H7 (cell line): ENCODE measurements around the gene OR6N1. TPM values are rescaled to one million over a fixed set of nuclear protein-coding genes. Genes with fewer than 3 reads are reported as not detected.
A peak's percentile ranks its signal among the peaks of the same experiment; 100 is the strongest.

Experiments
- DNase-seq: peaks from one replicate; pipeline ENCODE4 v3.0.0; 2012
- H3K27me3 ChIP-seq: 2 replicates; pipeline ENCODE4 v1.6.0; 2011; ENCODE audit warnings: mild to moderate bottlenecking, low read length; ENCODE audit not compliant: control insufficient read depth, insufficient read depth
- H3K36me3 ChIP-seq: replicated peaks from 2 replicates; pipeline ENCODE4 v1.5.1; 2011; ENCODE audit warnings: low read length; ENCODE audit not compliant: control insufficient read depth, insufficient read depth
- H3K4me3 ChIP-seq: 2 replicates; pipeline ENCODE4 v1.5.1; 2011; ENCODE audit warnings: low read depth, mild to moderate bottlenecking, control low read depth, low read length, moderate library complexity; ENCODE audit not compliant: insufficient read depth
- total RNA-seq: library from RNA; depleted of rRNA; stranded (reverse); fragments of >200 nt; shearing (Covaris generic); gene quantifications from 2 replicates; pipeline ENCODE4 v1.2.3, GENCODE V29; 2014

OR6N1 gene
- total RNA-seq, 1 experiment from 2014 or later = not detected

GRCh38 chr1:158800526-158800925, 28.5 kb upstream of the OR6N1 start:
- Histone ChIP-seq H3K27me3 (no peaks in the 10 kb centered on the region), H3K4me3 (no peak overlapping the region)
- no peak for DNase-seq

GRCh38 chr1:158799689-158800088, 27.7 kb upstream of the OR6N1 start:
- Histone ChIP-seq H3K27me3 (no peaks in the 10 kb centered on the region), H3K4me3 (no peak overlapping the region), H3K36me3 (no peaks in the 10 kb centered on the region)
- DNase-seq = no peak

More at GRCh38 chr1:158800526-158800925, 28.5 kb upstream of the OR6N1 start:
- no peaks in the 10 kb centered on the region for H3K36me3 ChIP-seq

GRCh38 chr1:158798531-158798930, 26.5 kb upstream of the OR6N1 start:
- Histone ChIP-seq H3K36me3 (no peaks in the 10 kb centered on the region), H3K4me3 (no peak overlapping the region), H3K27me3 (no peaks in the 10 kb centered on the region)
- DNase-seq = no peak

- Histone ChIP-seq H3K27me3 (no peaks in the 10 kb centered on the region), H3K4me3 (no peak overlapping the region), H3K36me3 (no peaks in the 10 kb centered on the region)
- DNase-seq = no peak
Observed at GRCh38 chr1:158794247-158794646, 22.3 kb upstream of the OR6N1 start.

- DNase-seq = peak; percentile 47
- H3K27me3 ChIP-seq = no peaks in the 10 kb centered on the region
- no peaks in the 10 kb centered on the region for H3K36me3 ChIP-seq
- no peak overlapping the region for H3K4me3 ChIP-seq
Observed at GRCh38 chr1:158793604-158794003, 21.6 kb upstream of the OR6N1 start.

GRCh38 chr1:158781104-158781503, 9.1 kb upstream of the OR6N1 start, which contains the start of gene OR6N2:
Gene OR6N2 (minus strand): TSS chr1:158781204. CDS start chr1:158777635, 3,569 bp downstream.
- no peak for DNase-seq
- H3K4me3 ChIP-seq = no peak within 1 kb of the TSS
- no peaks in the 10 kb centered on the region for H3K36me3 ChIP-seq
- H3K27me3 ChIP-seq = no peaks in the 10 kb centered on the region

- no peaks in the 10 kb centered on the region for H3K36me3 ChIP-seq
Observed at GRCh38 chr1:158754420-158754819, 17.6 kb downstream of the OR6N1 start, which contains the start of gene OR6K6. Gene OR6K6 (plus strand): TSS chr1:158754720. CDS start chr1:158754888, 168 bp downstream.

GRCh38 chr1:158752155-158752712, 19.8 kb downstream of the OR6N1 start:
- DNase-seq = no peak
- Histone ChIP-seq H3K4me3 (no peak overlapping the region), H3K36me3 (no peaks in the 10 kb centered on the region), H3K27me3 (no peaks in the 10 kb centered on the region)

More at GRCh38 chr1:158754420-158754819, 17.6 kb downstream of the OR6N1 start, which contains the start of gene OR6K6:
- Histone ChIP-seq H3K27me3 (no peaks in the 10 kb centered on the region), H3K4me3 (no peak within 1 kb of the TSS)
- no peak for DNase-seq

GRCh38 chr1:158735848-158736247, 36.1 kb downstream of the OR6N1 start:
- no peak for DNase-seq
- Histone ChIP-seq H3K27me3 (no peaks in the 10 kb centered on the region), H3K4me3 (no peak overlapping the region), H3K36me3 (no peaks in the 10 kb centered on the region)

- Histone ChIP-seq H3K4me3 (no peak overlapping the region), H3K27me3 (no peaks in the 10 kb centered on the region), H3K36me3 (no peaks in the 10 kb centered on the region)
- DNase-seq = no peak
Observed at GRCh38 chr1:158732524-158732923, 39.5 kb downstream of the OR6N1 start.

- H3K4me3 ChIP-seq = no peak overlapping the region
- H3K27me3 ChIP-seq = no peaks in the 10 kb centered on the region
- no peak for DNase-seq
- no peaks in the 10 kb centered on the region for H3K36me3 ChIP-seq
Observed at GRCh38 chr1:158731707-158732106, 40.3 kb downstream of the OR6N1 start.

GRCh38 chr1:158730453-158730852, 41.5 kb downstream of the OR6N1 start:
- no peaks in the 10 kb centered on the region for H3K27me3 ChIP-seq
- DNase-seq = no peak
- no peak overlapping the region for H3K4me3 ChIP-seq
- H3K36me3 ChIP-seq = no peaks in the 10 kb centered on the region

- Histone ChIP-seq H3K27me3 (no peaks in the 10 kb centered on the region), H3K36me3 (no peaks in the 10 kb centered on the region), H3K4me3 (no peak overlapping the region)
- DNase-seq = no peak
Observed at GRCh38 chr1:158728510-158729225, 43.3 kb downstream of the OR6N1 start.

GRCh38 chr1:158724442-158724841, 47.6 kb downstream of the OR6N1 start:
- Histone ChIP-seq H3K4me3 (no peak overlapping the region), H3K36me3 (no peaks in the 10 kb centered on the region), H3K27me3 (no peaks in the 10 kb centered on the region)
- no peak for DNase-seq

GRCh38 chr1:158720620-158721019, 51.4 kb downstream of the OR6N1 start, which contains the start of gene OR6K3:
Gene OR6K3 (minus strand): TSS chr1:158720720. CDS start chr1:158718115, 2,605 bp downstream.
- H3K27me3 ChIP-seq = no peaks in the 10 kb centered on the region
- no peak for DNase-seq

More at GRCh38 chr1:158720620-158721019, 51.4 kb downstream of the OR6N1 start, which contains the start of gene OR6K3:
- no peaks in the 10 kb centered on the region for H3K36me3 ChIP-seq
- H3K4me3 ChIP-seq = no peak within 1 kb of the TSS
